NOMO-1 treated with DMSO at 0.1 percent for 48 hours (cell line): Measurements from ENCODE around the gene AGPS.
"Not testable (repeated sequence)": the region's sequence is repeated elsewhere in the genome, so short reads cannot be mapped to it uniquely, and the experiment has no call there.

Experiments
- DNase-seq: peaks from one replicate; lab custom pipeline; 2025; ENCODE audit not compliant: unreplicated experiment; lab: John Stamatoyannopoulos, UW

The AGPS gene

DNA sequence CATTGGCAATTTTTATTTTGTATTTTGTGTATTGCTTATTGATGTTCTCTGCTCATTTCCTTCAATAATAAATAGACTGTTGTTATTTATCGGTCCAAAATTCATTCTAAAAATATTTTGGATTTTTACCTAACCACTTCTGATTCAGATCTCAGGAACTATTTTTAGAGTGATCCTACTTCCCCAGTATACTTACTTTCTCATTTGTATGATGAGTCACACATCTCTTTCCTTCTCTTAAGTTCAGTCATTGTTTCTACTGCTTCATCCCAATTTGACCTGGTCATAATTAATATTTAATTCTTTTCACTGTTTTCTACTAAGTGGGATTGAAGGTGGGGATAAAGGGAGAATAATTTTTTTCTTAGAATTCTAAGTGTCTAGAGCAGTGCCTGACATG, 75.1 kb downstream of the AGPS start:
- DNase-seq = peak; percentile 19

GRCh38 chr2:177471990-177472389, 79.4 kb downstream of the AGPS start:
- no peak for DNase-seq

- DNase-seq = no peak
Measured at GRCh38 chr2:177474301-177474700, 81.7 kb downstream of the AGPS start.

DNA sequence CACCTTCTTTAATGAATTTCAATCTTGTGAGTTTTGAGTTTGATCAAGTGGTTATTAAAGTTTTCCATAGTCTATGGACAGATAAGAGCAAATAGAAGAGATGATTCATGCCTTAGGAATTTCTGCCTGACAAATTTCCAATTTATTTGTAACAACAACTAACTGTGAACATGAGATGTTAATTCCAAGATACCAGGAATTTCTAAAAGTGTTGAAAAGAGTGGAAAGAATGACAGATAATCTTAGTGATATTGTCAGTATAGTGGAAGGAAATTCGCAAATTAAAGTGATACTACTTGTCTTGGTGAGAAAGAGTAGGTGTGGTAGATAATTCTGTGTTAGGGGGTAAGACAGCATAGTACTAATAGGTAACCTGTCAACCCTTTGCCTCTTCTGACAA, 82.4 kb downstream of the AGPS start:
- DNase-seq = no peak

DNA sequence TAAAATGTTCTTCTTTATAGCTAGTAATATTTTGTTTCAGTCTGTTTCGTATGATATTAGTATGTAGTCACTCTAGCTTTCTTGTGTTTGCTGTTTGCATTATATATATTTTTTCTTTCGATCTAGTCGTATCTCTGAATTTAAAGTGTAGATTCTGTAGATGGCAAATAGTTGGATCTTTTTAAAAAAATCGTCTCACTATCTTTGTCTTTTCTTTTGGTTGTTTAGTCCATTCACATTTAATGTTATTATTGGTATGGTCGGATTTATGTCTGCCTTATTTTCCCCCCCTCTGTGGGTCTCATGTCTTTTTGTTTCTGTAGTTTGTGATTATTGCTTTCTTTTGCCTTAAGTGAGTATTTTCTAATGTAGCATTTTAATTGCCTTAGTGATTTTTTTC, 84.3 kb downstream of the AGPS start:
- no peak for DNase-seq

- DNase-seq = no peak
Measured at GRCh38 chr2:177478029-177478428, 85.5 kb downstream of the AGPS start.

GRCh38 chr2:177478907-177479306, 86.3 kb downstream of the AGPS start:
- DNase-seq = no peak

DNA sequence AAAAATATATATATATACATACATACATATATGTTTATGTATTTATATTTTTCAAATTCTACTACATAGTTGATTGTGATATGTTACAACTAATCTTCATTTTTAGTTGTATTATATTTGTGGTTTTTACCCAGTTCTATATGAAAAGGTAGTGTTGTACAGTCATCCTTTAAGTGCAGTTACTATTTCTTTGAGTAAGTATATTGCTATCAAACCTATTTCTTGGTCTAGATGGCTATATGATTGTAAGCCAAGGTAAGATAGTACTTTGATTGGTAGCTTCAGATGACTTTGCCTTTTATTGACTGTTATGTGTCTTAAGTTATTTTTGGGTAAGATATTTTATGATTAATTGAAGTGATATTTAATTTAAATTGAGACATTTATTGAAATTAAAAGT, 89.6 kb downstream of the AGPS start:
- DNase-seq = no peak

- DNase-seq = no peak
Measured at GRCh38 chr2:177483531-177483930, 91.0 kb downstream of the AGPS start.

- no peak for DNase-seq
Measured at GRCh38 chr2:177484180-177484795, 91.7 kb downstream of the AGPS start.

- not testable (repeated sequence) for DNase-seq
Measured at GRCh38 chr2:177485657-177486056, 93.1 kb downstream of the AGPS start.

DNA sequence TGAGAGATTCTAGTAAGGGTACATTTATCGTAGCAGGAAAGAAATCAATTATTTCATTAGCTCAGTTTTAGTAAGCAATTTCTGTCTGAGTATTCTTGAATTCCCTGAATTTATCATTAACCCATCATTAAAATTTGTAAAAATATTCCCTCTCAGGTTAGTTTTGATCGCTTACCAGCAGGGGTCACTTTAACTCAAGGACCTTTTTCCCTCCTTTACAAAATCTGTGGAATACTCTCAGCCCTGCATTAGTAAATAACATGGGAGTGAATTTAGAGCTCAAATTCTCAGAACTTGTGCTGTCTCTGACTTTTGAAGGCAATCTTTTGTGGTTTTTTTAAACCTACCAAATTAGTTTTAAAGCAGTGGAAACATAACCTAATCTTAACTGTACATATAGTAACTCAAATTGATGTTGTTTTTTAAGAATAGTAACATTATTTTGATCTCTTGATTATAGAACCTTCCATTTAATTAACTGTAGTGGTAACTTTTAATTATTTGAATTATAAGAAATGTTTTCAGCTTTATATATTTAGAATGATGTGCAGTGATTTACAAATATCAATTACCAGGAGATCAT, 97.2 kb downstream of the AGPS start:
- DNase-seq = no peak

DNA sequence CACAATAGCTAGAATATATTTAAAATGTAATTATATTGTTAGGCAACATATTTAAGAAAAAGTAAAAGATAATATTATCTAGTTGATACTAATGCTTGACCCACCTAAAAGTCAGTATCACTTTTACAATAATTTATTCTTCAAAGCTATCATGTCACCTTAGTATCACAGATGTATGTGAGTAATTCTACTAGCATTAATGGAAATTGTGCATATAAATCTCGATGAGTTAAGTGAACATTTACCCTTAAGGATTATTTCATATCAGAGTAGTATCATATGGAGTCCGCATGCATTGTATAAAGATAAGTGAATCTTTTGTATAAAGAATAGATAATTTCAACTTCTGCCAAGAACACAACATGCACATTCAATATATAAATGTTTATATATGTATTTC, 103.4 kb downstream of the AGPS start:
- DNase-seq = no peak

DNA sequence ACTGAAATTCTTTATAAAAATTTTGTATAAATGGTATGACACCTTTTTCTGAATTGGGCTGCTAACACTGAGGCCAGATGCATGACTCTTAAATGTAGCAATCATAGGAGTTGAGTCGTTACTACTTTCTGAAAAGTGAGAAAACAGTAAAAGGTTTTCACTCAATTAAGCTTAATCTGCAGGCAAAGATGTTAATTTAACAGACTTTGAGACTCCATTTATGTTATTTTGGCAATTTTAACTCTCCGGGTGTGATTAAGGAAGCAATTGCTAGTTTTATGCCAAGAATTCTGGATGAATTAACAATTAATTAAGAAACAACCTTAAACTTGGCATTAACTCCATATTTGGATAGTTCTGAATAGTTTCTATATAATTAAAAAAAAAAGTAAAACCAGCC, 104.3 kb downstream of the AGPS start:
- DNase-seq = no peak

DNA sequence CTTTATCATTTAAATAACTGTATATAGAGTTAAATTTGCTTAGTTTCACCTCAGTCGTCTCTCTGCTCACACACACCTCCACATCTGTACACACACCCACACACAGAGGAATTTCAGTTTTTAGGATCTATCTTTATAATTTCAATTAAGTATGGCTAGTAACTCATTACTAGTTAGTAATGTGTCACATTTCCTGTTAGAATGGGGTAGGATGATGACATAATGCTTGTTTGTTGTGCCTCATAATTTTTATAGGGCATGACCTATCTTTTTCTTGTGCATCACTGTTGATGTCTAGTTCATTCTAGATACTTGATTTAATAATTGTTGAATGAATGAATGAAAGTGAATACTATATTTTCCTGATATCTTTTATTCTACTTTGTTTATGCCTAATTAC, 108.6 kb downstream of the AGPS start:
- no peak for DNase-seq

DNA sequence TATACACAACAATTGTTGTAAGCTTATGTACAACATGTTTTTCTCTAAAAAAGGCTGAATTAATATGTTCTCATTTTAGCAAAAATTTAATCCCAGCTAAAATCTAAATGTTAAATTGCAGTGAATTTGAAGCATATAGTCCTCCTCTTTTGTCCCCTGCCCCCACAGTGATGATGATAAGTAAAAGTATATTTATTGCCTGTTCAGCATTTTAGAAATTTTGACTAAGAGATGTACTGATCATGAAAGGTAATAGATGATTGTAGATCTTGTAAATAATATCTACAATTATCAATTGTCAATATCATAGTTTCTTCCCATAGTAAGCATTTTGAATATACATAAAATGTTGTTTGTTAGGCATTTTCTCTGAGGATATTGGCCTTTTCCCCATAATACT, 113.9 kb downstream of the AGPS start:
- DNase-seq = no peak

- no peak for DNase-seq
Measured at GRCh38 chr2:177506998-177507397, 114.4 kb downstream of the AGPS start.

DNA sequence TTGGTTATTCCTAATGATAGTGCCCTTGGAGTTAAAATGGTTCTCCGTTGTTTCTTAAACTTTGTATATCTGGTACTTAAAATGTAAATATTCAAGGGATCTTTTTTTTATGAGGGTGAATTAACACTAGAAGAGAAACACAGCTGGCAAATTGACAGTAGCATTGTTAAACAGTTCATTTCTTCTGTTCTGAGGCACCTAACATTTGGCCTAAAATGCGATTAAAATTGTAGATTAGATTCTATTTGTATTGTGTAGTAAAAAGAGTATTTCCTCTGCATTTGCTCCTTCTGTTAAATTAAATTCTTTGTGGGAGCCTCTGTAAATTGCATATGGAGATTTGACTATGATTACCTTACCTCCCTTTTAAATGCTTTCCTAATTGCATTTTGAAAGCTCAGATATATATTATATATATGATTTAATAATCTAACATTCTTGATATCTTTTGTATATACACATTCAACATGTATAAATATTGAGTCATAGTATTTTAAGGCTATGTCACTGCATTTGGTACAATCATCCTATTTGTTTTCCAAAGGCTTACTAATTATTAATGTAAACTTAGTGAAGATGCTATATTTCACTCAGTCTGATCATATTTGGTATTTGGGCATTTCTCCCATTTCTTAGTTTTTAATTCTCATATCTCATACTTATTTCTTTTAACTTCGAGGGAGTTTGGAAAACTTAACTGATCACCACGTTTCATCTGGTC, 124.4 kb downstream of the AGPS start:
- no peak for DNase-seq

GRCh38 chr2:177518754-177519153, 126.2 kb downstream of the AGPS start:
- no peak for DNase-seq

- no peak for DNase-seq
Measured at GRCh38 chr2:177519534-177520115, 127.1 kb downstream of the AGPS start.

GRCh38 chr2:177520324-177520723, 127.8 kb downstream of the AGPS start:
- DNase-seq = no peak

DNA sequence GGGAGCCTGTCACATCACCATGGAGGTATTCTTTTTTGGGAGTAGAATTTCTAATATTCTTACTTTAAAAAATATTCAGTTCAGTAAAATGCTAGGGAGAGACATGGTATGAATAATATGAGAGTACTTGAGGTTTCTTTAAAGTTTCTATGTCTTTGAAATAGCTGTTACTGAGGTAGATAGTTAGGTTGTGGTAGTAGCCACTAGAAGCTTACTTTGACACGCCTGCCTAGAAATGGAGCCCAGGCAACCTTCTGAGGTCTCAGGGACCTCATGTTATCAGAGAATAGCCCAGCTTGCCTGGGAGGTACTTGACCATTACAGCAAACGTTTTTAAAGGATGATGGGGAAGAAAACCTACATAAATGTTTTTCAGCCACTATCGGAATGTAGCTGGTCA, 131.2 kb downstream of the AGPS start:
- DNase-seq = no peak
